RWPE2 (cell line): ENCODE measurements around the gene FCER2.

Source experiments
- ATAC-seq: fragments of 200-7000 bp; cut with Tn5 transposase; 3 replicates; pipeline ENCODE4 v1.9.1; 2021; ENCODE audit warnings: low read depth
- DNase-seq: peaks from one replicate; pipeline ENCODE4 v3.0.0-alpha.2; 2020; ENCODE audit warnings: low spot score
- H3K27ac ChIP-seq: fragments of 450-650 bp; 2 replicates; pipeline ENCODE4 v1.5.1; 2017; ENCODE audit warnings: mild to moderate bottlenecking; ENCODE audit not compliant: poor library complexity, severe bottlenecking
- H3K27me3 ChIP-seq: fragments of 250-450 bp; sonication (Bioruptor Pico); 2 replicates; pipeline ENCODE4 v1.5.1; 2021; ENCODE audit warnings: mild to moderate bottlenecking, moderate library complexity; ENCODE audit not compliant: insufficient read depth, poor library complexity, severe bottlenecking
- H3K36me3 ChIP-seq: fragments of 250-450 bp; sonication (Bioruptor Pico); 2 replicates; pipeline ENCODE4 v1.5.1; 2020; ENCODE audit warnings: low read depth, mild to moderate bottlenecking, moderate library complexity
- H3K4me1 ChIP-seq: fragments of 250-450 bp; sonication (Bioruptor Pico); 2 replicates; pipeline ENCODE4 v1.5.1; 2021; ENCODE audit warnings: mild to moderate bottlenecking, moderate library complexity; ENCODE audit not compliant: insufficient read depth, poor library complexity, severe bottlenecking
- H3K4me3 ChIP-seq: fragments of 250-450 bp; sonication (Bioruptor Pico); 2 replicates; pipeline ENCODE4 v1.5.1; 2021; ENCODE audit warnings: mild to moderate bottlenecking, moderate library complexity; ENCODE audit not compliant: severe bottlenecking
- H3K9me3 ChIP-seq: fragments of 250-450 bp; sonication (Bioruptor Pico); 2 replicates; pipeline ENCODE4 v1.5.1; 2021; ENCODE audit warnings: mild to moderate bottlenecking, moderate library complexity; ENCODE audit not compliant: severe bottlenecking
- TF ChIP-seq, protein P1 (sequence below): fragments of 450-650 bp; IDR thresholded peaks from one replicate; pipeline ENCODE4 v1.5.1; 2017; ENCODE audit warnings: mild to moderate bottlenecking, moderate library complexity; ENCODE audit not compliant: poor library complexity, severe bottlenecking

FCER2 gene

DNA sequence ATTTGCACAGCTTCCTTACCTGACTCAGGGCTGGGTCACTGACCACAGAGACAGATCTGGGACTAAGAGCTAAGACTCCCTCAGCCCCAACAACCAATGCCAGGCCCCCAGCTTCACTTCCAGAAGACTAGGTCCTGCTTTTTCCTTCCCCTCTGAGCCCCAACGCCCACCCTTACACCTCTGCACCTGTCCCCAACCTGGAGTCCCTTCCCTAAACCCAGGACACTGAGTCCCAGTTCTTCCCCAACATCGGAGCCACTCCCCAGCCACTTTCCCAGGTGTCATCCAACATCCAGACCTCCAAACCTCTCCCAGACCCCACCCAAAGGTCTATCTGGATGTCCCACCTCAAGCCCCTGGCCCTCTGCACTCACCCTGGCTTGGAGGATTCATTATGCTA is 2.9 kb downstream of the FCER2 start:
- ATAC-seq (no peak), DNase-seq (no peak)
- Histone ChIP-seq H3K27ac (no peak overlapping the region), H3K9me3 (no peaks in the 10 kb centered on the region), H3K27me3 (no peaks in the 10 kb centered on the region), H3K4me3 (no peak overlapping the region), H3K36me3 (no peaks in the 10 kb centered on the region), H3K4me1 (no peaks in the 10 kb centered on the region)
- TF ChIP-seq, protein P1, sequence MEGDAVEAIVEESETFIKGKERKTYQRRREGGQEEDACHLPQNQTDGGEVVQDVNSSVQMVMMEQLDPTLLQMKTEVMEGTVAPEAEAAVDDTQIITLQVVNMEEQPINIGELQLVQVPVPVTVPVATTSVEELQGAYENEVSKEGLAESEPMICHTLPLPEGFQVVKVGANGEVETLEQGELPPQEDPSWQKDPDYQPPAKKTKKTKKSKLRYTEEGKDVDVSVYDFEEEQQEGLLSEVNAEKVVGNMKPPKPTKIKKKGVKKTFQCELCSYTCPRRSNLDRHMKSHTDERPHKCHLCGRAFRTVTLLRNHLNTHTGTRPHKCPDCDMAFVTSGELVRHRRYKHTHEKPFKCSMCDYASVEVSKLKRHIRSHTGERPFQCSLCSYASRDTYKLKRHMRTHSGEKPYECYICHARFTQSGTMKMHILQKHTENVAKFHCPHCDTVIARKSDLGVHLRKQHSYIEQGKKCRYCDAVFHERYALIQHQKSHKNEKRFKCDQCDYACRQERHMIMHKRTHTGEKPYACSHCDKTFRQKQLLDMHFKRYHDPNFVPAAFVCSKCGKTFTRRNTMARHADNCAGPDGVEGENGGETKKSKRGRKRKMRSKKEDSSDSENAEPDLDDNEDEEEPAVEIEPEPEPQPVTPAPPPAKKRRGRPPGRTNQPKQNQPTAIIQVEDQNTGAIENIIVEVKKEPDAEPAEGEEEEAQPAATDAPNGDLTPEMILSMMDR: no peak

DNA sequence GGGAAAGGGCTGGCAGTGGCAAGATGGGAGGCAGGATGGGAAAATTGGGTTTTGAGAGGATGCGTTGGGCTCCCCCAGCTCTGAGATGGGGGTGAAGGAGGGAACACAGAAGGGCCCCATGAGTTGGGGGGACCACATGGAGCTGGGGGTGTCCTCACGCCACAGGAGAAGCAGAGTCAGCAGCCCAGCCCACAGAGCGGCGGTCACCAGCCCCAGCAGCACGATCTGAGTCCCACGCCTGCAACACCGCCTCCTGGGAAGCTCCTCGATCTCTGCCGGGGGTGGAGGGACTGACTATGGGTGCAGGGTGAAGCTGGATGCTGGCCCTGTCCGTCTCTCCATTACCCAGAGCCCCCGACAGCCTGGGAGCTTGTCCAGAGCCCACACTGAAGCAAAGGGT is 3.3 kb downstream of the FCER2 start:
- TF ChIP-seq, protein P1: no peak
- H3K9me3 ChIP-seq: no peaks in the 10 kb centered on the region
- no peak overlapping the region for H3K4me3 ChIP-seq
- DNase-seq: no peak
- H3K36me3 ChIP-seq: no peaks in the 10 kb centered on the region
- no peaks in the 10 kb centered on the region for H3K27me3 ChIP-seq
- H3K27ac ChIP-seq: no peak overlapping the region
- no peaks in the 10 kb centered on the region for H3K4me1 ChIP-seq
- ATAC-seq: no peak

DNA sequence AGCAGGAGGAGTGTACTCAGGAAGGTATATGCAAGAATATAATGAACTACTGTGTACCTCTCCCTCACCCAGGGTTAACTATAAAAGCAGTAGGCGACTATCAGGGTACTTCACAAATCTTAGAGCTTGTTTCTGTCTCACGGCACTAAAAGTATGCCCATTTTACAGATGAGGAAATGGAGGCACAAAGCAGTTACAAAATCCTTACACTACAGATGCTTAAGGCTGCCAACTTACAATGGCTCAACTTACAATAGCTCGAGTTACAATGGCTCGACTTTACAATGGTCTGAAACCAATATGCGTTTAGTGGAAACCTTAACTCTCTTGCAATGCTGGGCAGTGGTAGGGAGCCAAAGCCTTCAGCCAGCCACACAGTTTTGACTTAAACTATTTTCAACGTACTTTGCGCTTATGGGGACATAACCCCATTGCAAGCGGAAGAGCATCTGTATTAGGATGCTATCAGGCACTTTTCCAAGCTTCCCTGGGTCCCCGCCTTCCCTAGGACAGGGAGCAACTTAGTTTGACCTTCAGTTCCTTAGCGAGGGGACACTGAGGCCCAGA is 4.1 kb downstream of the FCER2 start:
- ATAC-seq: no peak
- DNase-seq: no peak
- no peaks in the 10 kb centered on the region for H3K36me3 ChIP-seq
- H3K4me1 ChIP-seq: no peaks in the 10 kb centered on the region
- TF ChIP-seq, protein P1: no peak
- H3K27ac ChIP-seq: no peak overlapping the region
- H3K9me3 ChIP-seq: no peaks in the 10 kb centered on the region
- no peaks in the 10 kb centered on the region for H3K27me3 ChIP-seq
- no peak overlapping the region for H3K4me3 ChIP-seq

DNA sequence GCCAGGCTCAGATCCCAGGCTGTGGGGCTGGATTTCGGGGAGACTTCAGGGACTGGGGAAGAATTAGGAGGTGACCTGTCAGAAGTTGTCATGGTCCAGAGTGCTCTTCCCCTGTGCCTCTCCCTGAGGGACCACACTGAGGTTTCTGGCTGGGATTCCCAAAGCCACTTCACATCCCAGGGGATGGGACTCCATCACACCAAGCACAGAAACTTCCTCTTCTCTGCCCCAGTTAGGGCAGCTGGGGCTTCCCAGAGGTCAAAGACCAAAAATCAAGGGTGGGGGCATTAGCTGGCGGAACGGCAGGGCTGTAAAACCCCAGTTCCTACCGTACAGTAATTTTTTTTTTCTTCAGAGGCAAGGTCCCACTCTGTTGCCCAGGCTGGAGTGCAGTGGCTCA is 7.4 kb downstream of the FCER2 start:
- no peak for ATAC-seq
- H3K27me3 ChIP-seq: no peaks in the 10 kb centered on the region
- TF ChIP-seq, protein P1: no peak
- H3K36me3 ChIP-seq: no peaks in the 10 kb centered on the region
- no peak overlapping the region for H3K27ac ChIP-seq
- H3K4me1 ChIP-seq: no peaks in the 10 kb centered on the region
- H3K4me3 ChIP-seq: no peak overlapping the region
- no peak for DNase-seq
- H3K9me3 ChIP-seq: no peaks in the 10 kb centered on the region

DNA sequence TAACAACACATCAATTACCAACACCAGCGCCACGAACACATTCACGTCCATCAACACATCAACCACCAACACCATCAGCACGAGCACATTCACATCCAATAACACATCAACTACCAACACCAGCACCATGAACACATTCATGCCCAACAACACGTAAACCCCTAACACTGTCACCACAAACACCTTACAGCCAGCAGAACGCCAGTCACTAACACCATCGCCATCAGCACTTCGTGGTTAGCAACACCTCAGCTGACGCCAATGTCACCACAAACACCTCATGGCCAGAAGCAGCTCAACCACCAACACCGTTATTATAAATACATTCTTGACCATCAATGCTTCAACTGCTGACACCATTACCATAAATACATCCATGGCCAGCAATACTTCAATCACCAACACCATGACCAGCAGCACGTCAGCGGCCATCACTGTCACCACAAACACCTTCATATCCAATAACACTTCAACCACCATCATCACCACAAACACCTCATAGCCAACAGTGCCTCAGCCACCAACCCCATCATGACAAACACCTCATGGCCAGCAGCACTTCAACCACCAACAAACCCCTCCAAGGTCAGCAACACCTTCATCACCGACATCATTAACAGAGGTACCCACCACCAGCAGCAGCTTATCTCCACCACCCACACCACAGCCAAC is 9.4 kb downstream of the FCER2 start:
- Histone ChIP-seq H3K27ac (no peak overlapping the region), H3K4me1 (no peaks in the 10 kb centered on the region), H3K4me3 (no peak overlapping the region), H3K27me3 (peaks cover 2% of the 10 kb centered on the region), H3K9me3 (no peaks in the 10 kb centered on the region), H3K36me3 (no peaks in the 10 kb centered on the region)
- DNase-seq (no peak), ATAC-seq (no peak)
- TF ChIP-seq, protein P1: no peak
